Stomach (tissue), 9 donors: Measurements from ENCODE around the gene FAM107B. TPM values are rescaled to one million over a fixed set of nuclear protein-coding genes. Genes with fewer than 3 reads are reported as not detected.

Source experiments
- DNase-seq, 2 donors: peaks; one replicate each; pipeline versions ENCODE4 v3.0.0 to v3.0.0-alpha.2; 2013 to 2019
- H3K27ac ChIP-seq, 5 donors: fragments of 200-600 bp in 4 of 5; sonication (generic) in 4 of 5; one replicate each; pipeline ENCODE4 v1.5.1; 2013 to 2019; ENCODE audit warnings: mild to moderate bottlenecking in 1 of 5, moderate library complexity in 1 of 5
- H3K27me3 ChIP-seq, 3 donors: fragments of 200-600 bp; sonication (generic); one replicate each; pipeline ENCODE4 v1.5.1; 2017 to 2019; ENCODE audit warnings: mixed run types in 1 of 3
- H3K36me3 ChIP-seq, 4 donors: fragments of 200-600 bp; sonication (generic); 1 replicate in 3 of 4; 2 replicates in 1 of 4; pipeline ENCODE4 v1.5.1; 2016 to 2019
- H3K4me1 ChIP-seq, 4 donors: fragments of 200-600 bp; sonication (generic); one replicate each; pipeline ENCODE4 v1.5.1; 2016 to 2019
- H3K4me3 ChIP-seq, 4 donors: fragments of 200-600 bp; sonication (generic) in 3 of 4; one replicate each; pipeline ENCODE4 v1.5.1; 2016 to 2019; ENCODE audit warnings: mild to moderate bottlenecking in 1 of 4
- H3K9me3 ChIP-seq, 4 donors: fragments of 200-600 bp; sonication (generic); one replicate each; pipeline ENCODE4 v1.5.1; 2016 to 2019
- EP300 ChIP-seq: sonication (generic); formaldehyde crosslinking; IDR thresholded peaks from one replicate; pipeline ENCODE4 v1.6.1; 2017; ENCODE audit warnings: antibody characterized with exemption
- POLR2A ChIP-seq, 4 donors: fragments of 450-650 bp; IDR thresholded peaks; one replicate each; pipeline ENCODE4 v1.6.1; 2016; ENCODE audit warnings: antibody characterized with exemption in 4 of 4, control low read depth in 2 of 4, mild to moderate bottlenecking in 1 of 4, moderate library complexity in 1 of 4
- POLR2AphosphoS5 ChIP-seq, 3 donors: sonication (generic); formaldehyde crosslinking; IDR thresholded peaks; one replicate each; pipeline ENCODE4 v1.6.1; 2016; ENCODE audit warnings: antibody characterized with exemption in 3 of 3
- WGBS, 5 donors: extraction: QIAGEN DNeasy Blood & Tissue Kit in 3 of 5; methylation state at CpG; one replicate each; pipeline versions ENCODE4 v1.1.5 to v1.1.7; 2013 to 2018; 5-methylcytosine and 5-hydroxymethylcytosine counted together
- intact Hi-C: fragments of 100-400 bp; cut with DNase I; formaldehyde crosslinking; loops from one replicate; pipeline ENCODE4 v1.15.1; 2023; ENCODE audit warnings: low total_unique reads
- polyA plus RNA-seq, 3 donors: library from polyadenylated mRNA; stranded (reverse); fragments of 200-250 nt; gene quantifications; one replicate each; pipeline ENCODE4 v1.2.3, GENCODE V29; 2013
- total RNA-seq, 5 donors: library from RNA; depleted of rRNA; stranded (reverse); fragments of >200 nt; gene quantifications; one replicate each; pipeline versions ENCODE4 v1.1.0 to v1.2.3, GENCODE V29; 2014 to 2016
- TF ChIP-seq, protein P1 (sequence below), 7 experiments: fragments of 450-650 bp in 4 of 7; fragments of 200-600 bp in 3 of 7; sonication (generic) in 3 of 7; IDR thresholded peaks; one replicate each; pipeline ENCODE4 v1.5.1; 2016 to 2019; ENCODE audit warnings: antibody characterized with exemption in 7 of 7, control low read depth in 2 of 7, mild to moderate bottlenecking in 1 of 7
- donor health status: healthy with polysubstance abuse.
- donor health status: Bipolar disorder and iron deficiency.
- donor health status: healthy.

FAM107B gene
- total and polyA plus RNA-seq, 8 donors = 18.7 to 397 (median 160) TPM

DNA sequence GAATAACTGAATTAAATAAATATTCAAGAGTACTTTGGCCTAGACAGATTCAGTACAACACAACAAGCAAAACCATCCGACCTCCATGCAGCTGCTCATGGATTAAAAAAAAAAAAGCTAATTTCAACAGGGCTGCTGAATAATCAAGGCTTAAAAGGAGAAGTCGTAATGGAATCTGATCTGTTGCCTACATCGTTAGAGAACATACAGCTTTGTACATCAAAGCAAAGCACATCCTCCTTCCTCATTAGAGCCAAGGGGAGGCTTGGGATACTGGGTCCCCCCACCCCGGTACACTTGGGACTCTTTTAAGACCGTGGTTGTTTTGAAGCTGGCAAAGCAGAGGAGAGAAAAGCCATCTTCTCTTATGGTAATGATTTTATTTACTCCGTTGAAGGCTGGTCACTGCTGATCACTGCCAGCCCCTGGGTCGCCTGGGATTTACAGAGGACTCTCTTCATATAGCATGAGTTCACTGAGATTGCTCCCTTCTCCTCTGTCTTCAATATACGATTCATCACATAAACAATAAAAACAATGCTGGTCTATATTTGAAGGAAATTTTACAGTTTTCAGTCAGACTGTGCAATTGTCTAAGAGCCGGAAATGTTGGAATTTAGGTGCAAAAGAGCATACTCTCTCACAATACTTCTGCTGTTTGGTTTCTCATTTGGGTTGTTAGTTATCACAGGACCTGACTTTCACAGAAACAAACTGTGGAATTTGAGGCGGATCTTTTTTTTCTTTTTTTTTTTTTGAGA lies 148.8 kb downstream of the FAM107B start:
- intact Hi-C loops = no loop called here

DNA sequence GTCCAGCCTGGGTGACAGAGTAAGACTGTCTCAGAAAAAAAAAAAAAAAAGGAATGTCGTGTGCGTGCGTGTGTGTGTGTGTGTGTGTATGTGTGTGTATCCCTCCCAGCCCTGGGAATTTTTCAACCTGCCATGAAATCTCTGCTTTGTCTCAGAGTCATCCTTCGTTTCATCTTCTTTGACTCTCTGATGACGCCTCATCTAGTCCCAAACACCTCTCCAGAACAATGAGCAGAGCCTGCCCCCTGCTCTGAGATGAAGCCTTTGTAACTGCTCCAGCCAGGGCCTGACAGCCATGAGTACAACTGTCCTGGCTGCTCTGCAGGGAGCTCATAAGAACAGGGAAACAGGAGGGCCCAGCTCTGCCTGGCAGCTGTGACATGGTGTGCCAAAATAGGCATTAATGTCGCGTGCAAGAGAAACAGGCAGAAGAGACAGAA lies 149.5 kb downstream of the FAM107B start:
- peak in 1 of 2 donors; percentile 36 for DNase-seq
- intact Hi-C loops = no loop called here
- no peaks in the 10 kb centered on the region for H3K9me3 ChIP-seq
- H3K27me3 ChIP-seq = no peaks in the 10 kb centered on the region
- WGBS, 5 donors = 70 to 82% (median 72%) methylated on average over 7 of the region's 7 CpGs
- peak overlapping the region in 1 of 5 donors; percentile 27 for H3K27ac ChIP-seq
- no peak overlapping the region for H3K4me3 ChIP-seq
- TF ChIP-seq POLR2AphosphoS5 (IDR thresholded peaks at IDR 0.05) (no peak), EP300 (no peak), POLR2A (IDR thresholded peaks at IDR 0.05) (no peak)
- TF ChIP-seq, protein P1, sequence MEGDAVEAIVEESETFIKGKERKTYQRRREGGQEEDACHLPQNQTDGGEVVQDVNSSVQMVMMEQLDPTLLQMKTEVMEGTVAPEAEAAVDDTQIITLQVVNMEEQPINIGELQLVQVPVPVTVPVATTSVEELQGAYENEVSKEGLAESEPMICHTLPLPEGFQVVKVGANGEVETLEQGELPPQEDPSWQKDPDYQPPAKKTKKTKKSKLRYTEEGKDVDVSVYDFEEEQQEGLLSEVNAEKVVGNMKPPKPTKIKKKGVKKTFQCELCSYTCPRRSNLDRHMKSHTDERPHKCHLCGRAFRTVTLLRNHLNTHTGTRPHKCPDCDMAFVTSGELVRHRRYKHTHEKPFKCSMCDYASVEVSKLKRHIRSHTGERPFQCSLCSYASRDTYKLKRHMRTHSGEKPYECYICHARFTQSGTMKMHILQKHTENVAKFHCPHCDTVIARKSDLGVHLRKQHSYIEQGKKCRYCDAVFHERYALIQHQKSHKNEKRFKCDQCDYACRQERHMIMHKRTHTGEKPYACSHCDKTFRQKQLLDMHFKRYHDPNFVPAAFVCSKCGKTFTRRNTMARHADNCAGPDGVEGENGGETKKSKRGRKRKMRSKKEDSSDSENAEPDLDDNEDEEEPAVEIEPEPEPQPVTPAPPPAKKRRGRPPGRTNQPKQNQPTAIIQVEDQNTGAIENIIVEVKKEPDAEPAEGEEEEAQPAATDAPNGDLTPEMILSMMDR (IDR thresholded peaks at IDR 0.05) = no peak
- peaks cover 0 to 14% (median 0%) of the 10 kb centered on the region in 4 donors for H3K4me1 ChIP-seq
- H3K36me3 ChIP-seq = no peaks in the 10 kb centered on the region

More for the DNA sequence above, 148.8 kb downstream of the FAM107B start:
- peaks cover 0 to 14% (median 0%) of the 10 kb centered on the region in 4 donors for H3K4me1 ChIP-seq
- no peak for DNase-seq
- H3K27me3 ChIP-seq = no peaks in the 10 kb centered on the region
- H3K9me3 ChIP-seq = no peaks in the 10 kb centered on the region
- H3K27ac ChIP-seq = peak overlapping the region in 1 of 5 donors; percentile 32
- H3K36me3 ChIP-seq = no peaks in the 10 kb centered on the region
- H3K4me3 ChIP-seq = no peak overlapping the region
- TF ChIP-seq POLR2A (IDR thresholded peaks at IDR 0.05) (no peak), POLR2AphosphoS5 (IDR thresholded peaks at IDR 0.05) (no peak), EP300 (no peak)
- TF ChIP-seq, protein P1 (IDR thresholded peaks at IDR 0.05) = no peak
- 64 to 70% (median 67%) methylated on average over 10 of the region's 10 CpGs for WGBS, 5 donors

DNA sequence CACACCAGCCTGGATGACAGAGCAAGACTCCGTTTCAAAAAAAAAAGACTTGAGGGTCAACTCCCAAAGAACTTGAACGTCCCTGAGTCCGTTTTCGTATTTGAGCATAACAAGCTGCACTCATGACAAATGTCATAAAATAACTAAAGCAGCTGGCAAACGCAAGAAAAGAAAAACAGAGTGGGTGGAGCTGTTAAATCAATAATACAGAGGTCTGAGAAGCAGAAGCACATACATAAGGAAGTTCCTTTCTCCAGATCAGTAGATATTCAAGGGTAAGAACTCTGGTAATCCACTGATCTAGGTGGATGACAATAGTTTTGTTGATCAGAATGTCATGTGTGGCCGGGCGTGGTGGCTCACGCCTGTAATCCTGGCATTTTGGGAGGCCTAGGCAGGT lies 150.1 kb downstream of the FAM107B start:
- DNase-seq = no peak
- no peaks in the 10 kb centered on the region for H3K36me3 ChIP-seq
- intact Hi-C loops = no loop called here
- 65 to 74% (median 67%) methylated on average over 8 of the region's 8 CpGs for WGBS, 5 donors
- H3K9me3 ChIP-seq = no peaks in the 10 kb centered on the region
- H3K4me1 ChIP-seq = peaks cover 0 to 14% (median 0%) of the 10 kb centered on the region in 4 donors
- no peak for TF ChIP-seq POLR2A (IDR thresholded peaks at IDR 0.05)
- TF ChIP-seq, protein P1 (IDR thresholded peaks at IDR 0.05) = no peak
- no peak for TF ChIP-seq EP300
- TF ChIP-seq POLR2AphosphoS5 (IDR thresholded peaks at IDR 0.05) = no peak
- no peaks in the 10 kb centered on the region for H3K27me3 ChIP-seq
- no peak overlapping the region for H3K27ac ChIP-seq
- no peak overlapping the region for H3K4me3 ChIP-seq

DNA sequence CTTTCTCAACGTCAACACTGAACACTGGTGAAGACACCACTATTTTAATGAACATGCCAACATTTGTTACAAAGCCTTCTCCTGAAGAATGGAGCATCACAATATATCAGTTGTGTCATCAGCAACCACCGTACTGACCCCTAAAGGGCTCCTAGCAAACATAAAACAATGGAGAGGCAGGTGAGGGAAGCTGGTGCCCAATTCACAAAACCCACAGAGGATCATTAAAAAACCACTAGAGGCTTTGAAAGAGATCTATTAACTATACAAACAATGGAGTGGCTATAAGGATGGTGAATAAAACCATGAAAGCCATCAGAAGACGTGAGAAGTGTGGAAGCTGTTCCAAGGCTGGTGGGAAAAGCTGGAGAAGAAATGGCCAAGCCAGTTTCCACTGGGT lies 150.8 kb downstream of the FAM107B start:
- peaks cover 0 to 14% (median 0%) of the 10 kb centered on the region in 4 donors for H3K4me1 ChIP-seq
- no peak for DNase-seq
- TF ChIP-seq POLR2AphosphoS5 (IDR thresholded peaks at IDR 0.05) (no peak), POLR2A (IDR thresholded peaks at IDR 0.05) (no peak), EP300 (no peak)
- TF ChIP-seq, protein P1 (IDR thresholded peaks at IDR 0.05) = no peak
- H3K27me3 ChIP-seq = no peaks in the 10 kb centered on the region
- H3K4me3 ChIP-seq = no peak overlapping the region
- H3K36me3 ChIP-seq = no peaks in the 10 kb centered on the region
- no peak overlapping the region for H3K27ac ChIP-seq
- WGBS, 5 donors = 79 to 97% (median 93%) methylated on average over 3 of the region's 3 CpGs
- intact Hi-C loops = no loop called here
- no peaks in the 10 kb centered on the region for H3K9me3 ChIP-seq
